Measurements from ENCODE around the gene C18orf54. TPM values are rescaled to one million over a fixed set of nuclear protein-coding genes. Genes with fewer than 3 reads are reported as not detected.
"Not testable (repeated sequence)": the region's sequence is repeated elsewhere in the genome, so short reads cannot be mapped to it uniquely, and the experiment has no call there.

Gene C18orf54
- total RNA-seq = 1 to 10 TPM in 1 of 2 donors, under 1 TPM in 1; 0.68 to 2.0 TPM
- long read RNA-seq = 0 reads

DNA sequence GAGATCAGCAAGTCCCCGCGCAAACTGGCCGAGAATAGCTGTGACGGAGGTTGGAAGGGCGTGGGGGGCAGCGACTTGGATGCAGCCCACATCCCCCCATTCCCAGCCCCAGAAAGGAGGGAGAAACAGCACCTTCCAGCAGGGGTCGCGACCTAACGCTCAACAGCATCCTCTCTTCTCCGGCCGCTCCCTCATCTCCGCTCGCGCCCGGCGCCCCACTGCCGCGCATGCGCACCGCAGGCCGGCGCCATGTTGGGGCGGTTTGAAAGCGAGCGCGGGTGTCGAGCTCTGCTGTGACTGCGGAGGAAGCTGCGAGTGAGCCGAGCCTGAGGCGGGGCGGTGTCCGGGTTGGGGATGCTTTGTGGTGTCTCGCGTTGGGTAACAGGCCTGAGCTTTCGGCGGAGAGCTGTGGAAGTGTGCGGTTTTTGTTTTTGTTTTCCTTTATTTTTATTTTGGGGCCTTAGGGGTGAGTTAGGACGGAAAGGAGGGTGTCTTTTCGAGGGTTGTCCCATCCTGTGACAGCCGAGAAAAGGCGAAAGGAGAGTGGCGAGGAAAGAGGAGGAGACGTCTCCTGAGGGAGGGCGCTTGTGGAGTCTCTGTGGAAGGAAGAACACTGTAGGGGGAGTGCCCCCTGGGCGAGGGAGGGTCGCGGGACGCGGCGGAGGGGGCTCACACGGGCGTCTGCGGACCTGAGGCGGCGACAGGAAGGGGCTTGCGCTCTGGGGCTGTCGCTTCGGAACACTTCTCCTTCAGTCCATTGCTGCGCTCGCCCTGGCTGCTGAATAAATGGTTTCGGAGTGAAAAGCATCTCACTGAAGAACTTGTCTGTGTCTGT, at the start of gene C18orf54, which contains the start of gene STARD6:
TSS of gene C18orf54 (plus strand) at position 247 of the 835 bp plus-strand sequence. CDS start 2,667 bp downstream, outside the sequence.
TSS of gene STARD6 (minus strand) at position 199 of the 835 bp plus-strand sequence. CDS start 3,285 bp downstream, outside the sequence.
- intact Hi-C loops (cut with DNase I) = no loop called here
- ATAC-seq (peak; percentile 99 to 100), DNase-seq (peak; percentile 88)

GRCh38 chr18:54309564-54309963, 48.1 kb upstream of the C18orf54 start:
- DNase-seq; intact Hi-C loops (cut with DNase I); ATAC-seq: not testable (repeated sequence)

GRCh38 chr18:54316071-54316820, 41.5 kb upstream of the C18orf54 start:
- intact Hi-C loops (cut with DNase I) = no loop called here
- no peak for DNase-seq
- no peak for ATAC-seq

GRCh38 chr18:54323561-54323960, 34.1 kb upstream of the C18orf54 start:
- intact Hi-C loops (cut with DNase I) = no loop called here
- ATAC-seq (no peak), DNase-seq (no peak)

- intact Hi-C loops (cut with DNase I) = no loop called here
- ATAC-seq = no peak
- no peak for DNase-seq
These were observed 33.7 kb upstream of the C18orf54 start for GRCh38 chr18:54323970-54324369.

DNA sequence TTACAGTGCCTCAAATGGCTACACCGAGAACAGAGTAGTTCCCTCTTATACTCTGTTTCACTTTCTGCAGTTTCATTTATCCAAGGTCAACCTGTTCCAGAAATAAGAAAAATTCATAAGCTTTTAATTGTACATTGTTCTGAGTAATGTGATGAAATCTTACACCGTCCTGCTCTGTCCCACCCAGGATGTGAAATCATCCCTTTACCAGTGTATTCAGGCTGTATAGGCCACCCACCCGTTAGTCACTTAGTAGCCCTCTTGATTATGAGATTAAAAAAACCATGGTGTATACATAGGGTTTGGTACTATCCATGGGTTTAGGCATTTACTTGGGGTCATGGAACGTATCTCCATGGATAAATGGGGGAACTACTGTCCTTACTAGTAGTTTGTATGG, 29.9 kb upstream of the C18orf54 start:
- ATAC-seq (no peak), DNase-seq (no peak)
- intact Hi-C loops (cut with DNase I) = no loop called here

DNA sequence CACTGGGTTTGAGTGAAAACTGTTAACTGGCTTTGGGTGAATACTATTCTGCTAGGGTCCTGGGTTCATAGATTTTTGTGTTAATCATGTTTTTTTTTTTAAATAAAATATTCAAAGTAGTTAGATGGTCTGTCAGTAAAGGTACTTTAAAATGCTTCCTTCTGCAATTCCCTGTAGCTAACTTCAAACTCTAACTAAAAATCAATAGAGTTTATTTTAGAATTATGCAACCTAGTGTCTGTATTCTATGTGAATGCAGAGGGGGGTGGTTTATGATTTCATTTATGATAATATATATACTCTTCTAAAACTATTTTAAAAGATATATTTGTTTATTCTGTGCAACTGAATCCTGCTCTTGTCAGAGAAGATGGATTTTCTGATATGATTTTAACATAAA, 27.9 kb upstream of the C18orf54 start:
- no peak for ATAC-seq
- no peak for DNase-seq
- intact Hi-C loops (cut with DNase I) = no loop called here

GRCh38 chr18:54330768-54331548, 26.7 kb upstream of the C18orf54 start:
- intact Hi-C loops (cut with DNase I) = no loop called here
- ATAC-seq = no peak
- DNase-seq = no peak

DNA sequence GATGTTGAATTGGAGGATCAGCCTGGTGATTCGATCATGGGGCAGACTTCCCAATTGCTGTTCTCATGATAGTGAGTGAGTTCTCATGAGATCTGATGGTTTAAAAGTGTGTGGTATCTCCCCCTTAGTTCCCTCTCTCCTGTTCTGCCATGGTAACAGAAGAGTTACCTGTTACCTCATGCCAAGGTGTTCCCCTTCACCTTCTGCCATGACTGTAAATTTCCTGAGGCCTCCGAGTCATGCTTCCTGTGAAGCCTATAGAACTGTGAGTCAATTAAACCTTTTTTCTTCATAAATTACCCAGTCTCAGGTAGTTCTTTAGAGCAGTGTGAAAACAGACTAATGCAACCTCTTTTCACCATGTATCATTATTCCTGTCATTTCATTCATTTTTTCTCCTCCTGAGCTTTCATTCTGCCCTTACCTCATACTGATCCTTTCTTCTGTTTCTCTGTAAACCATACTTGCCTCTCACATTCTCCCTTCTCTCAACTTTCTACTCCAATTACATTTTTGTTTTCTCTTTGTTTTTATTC, 22.0 kb upstream of the C18orf54 start:
- intact Hi-C loops (cut with DNase I) = no loop called here
- DNase-seq = no peak
- no peak for ATAC-seq

DNA sequence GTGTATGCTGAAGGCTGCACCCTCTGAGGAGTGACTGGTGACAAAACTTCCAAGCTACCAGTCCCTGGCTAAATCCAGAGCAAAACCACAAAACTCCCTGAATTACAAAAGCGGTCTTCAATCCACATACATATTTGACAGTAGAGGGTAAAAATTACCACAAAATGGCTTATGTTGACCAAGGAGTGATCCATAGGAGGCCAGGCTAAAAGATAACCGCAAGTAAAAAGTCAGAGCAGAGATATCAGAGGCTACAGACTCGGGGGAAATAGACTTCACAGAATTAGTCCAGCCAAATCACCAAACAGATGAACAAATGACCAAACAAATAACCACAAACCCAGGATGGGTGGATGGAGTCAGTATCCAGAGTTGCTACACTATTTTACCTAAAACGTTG, 19.5 kb upstream of the C18orf54 start:
- ATAC-seq (no peak), DNase-seq (no peak)
- intact Hi-C loops (cut with DNase I) = no loop called here

GRCh38 chr18:54351186-54351585, 6.5 kb upstream of the C18orf54 start:
- DNase-seq (no peak), ATAC-seq (no peak)
- intact Hi-C loops (cut with DNase I) = no loop called here

DNA sequence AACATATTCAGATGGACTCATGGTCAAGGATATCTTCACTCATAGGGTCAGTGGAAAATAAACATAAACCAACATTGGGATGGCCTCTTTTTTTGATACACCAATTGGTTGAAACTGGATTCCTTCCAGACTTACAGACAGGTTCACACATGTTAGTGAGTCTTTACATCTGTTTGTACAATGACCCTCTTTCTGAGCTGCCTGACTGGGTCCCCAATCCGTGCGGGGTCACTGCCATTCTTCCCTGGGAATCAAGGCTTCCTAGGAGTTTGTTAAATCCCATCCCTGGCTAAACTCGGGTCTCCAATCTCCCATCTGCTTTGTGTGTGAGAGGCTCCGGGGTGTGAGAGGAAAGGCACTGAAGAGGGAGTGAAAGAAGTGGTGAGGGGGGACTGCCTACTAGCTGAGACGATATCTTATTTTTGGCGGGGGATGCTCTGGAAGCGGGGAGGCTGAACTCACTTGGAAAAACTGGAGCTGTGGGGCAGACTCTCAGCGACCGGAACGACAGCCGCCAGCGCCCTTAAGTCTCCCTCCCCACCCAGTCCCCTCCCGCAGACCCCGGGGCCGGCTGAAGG, 535 bp upstream of the C18orf54 start:
- DNase-seq (no peak), ATAC-seq (peak in 1 of 2 donors; percentile 76)
- intact Hi-C loops (cut with DNase I) = no loop called here

DNA sequence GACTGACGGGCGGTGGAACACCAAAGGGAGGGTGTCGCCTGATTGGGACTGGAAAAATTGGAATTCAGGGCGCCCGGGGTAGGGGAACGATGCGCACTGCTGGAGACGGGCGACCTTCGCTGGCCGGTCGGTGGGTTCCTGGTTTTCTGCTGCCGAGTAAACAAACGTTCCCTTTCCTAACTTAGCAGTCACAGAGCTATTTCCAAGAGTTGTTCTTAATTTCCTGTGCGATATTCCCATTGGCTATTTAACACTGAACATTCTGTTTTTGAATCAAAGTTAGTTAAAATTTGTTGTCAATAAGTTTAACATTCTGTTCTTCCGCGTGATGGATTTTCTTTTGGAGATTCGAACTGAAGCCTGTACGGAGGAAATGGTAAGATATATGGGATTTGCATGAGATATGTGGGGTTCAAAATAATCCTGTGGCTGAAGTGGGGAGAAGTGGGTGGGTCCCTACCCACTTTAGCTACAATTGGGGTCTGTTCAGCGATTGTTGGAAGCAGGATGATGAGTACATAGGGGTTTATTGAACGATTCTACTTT, 862 bp downstream of the C18orf54 start:
- ATAC-seq = peak; percentile 35 to 49
- DNase-seq = peak; percentile 24
- intact Hi-C loops (cut with DNase I) = no loop called here

DNA sequence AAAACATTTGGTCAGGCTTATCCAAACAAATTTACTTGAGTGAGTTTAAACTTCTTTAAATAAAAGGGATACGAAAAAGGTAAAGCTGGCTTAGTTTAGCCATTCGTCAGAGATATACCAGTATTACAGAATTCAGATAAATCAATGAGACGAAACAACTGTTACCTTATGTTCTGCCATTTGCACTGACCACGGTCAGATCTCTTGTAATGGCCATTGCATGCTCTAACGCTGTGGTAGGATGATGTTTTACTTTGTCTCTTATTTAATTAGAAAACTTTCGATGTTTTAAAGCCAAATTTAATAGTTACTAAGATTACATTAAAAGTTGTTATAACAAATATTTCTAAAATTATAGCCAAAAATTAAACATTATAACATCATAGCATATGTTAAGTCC, 1.5 kb downstream of the C18orf54 start:
- intact Hi-C loops (cut with DNase I) = no loop called here
- no peak for ATAC-seq

GRCh38 chr18:54360406-54360805, 2.7 kb downstream of the C18orf54 start:
- intact Hi-C loops (cut with DNase I) = no loop called here
- no peak for ATAC-seq
- DNase-seq = no peak

More for the DNA sequence above, 1.5 kb downstream of the C18orf54 start:
- DNase-seq = no peak

GRCh38 chr18:54378057-54378456, 20.4 kb downstream of the C18orf54 start:
- no peak for DNase-seq
- no peak for ATAC-seq
- intact Hi-C loops (cut with DNase I) = no loop called here

DNA sequence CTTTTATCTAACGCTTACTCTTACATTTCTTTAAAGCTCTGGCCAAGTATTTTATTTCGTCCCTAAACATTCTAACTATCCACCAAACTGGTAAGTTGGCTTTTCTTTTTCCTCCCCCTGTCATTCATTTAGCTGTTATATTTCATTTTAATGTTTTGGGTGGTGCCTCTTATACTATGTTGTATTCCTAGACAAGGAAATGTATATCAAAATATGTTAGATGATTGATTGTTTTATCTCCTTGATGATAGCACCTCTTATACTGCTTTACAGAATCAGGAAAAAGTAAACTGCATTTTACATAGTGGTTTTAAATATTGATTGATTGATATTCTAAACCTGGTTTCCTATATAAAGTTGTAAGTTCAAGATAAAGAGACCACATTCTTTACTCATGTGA, 23.9 kb downstream of the C18orf54 start:
- intact Hi-C loops (cut with DNase I) = no loop called here
- ATAC-seq (no peak), DNase-seq (no peak)

- intact Hi-C loops (cut with DNase I) = no loop called here
- no peak for DNase-seq
- no peak for ATAC-seq
These were observed 24.4 kb downstream of the C18orf54 start for GRCh38 chr18:54382076-54382475.

Measured in left cardiac atrium (tissue), 4 donors.